OCI-LY1 (cell line): ENCODE data around the gene TARBP2.

ENCODE experiments used
- H2AFZ ChIP-seq: fragments of 200-600 bp; sonication (generic), shearing (Covaris generic); 2 replicates; pipeline ENCODE4 v1.6.0; 2014; ENCODE audit warnings: antibody characterized with exemption, mild to moderate bottlenecking, low read length
- H3F3A ChIP-seq: fragments of 200-600 bp; sonication (generic), shearing (Covaris generic); 2 replicates; pipeline ENCODE4 v1.6.0; 2014; ENCODE audit warnings: mild to moderate bottlenecking, antibody characterized with exemption, low read length, moderate library complexity; ENCODE audit not compliant: insufficient read depth
- H3K27ac ChIP-seq: fragments of 200-600 bp; sonication (generic); 2 replicates; pipeline ENCODE4 v1.5.1; 2014; ENCODE audit warnings: low read length, mixed run types, mild to moderate bottlenecking, low read depth; ENCODE audit not compliant: poor library complexity, severe bottlenecking
- H3K27me3 ChIP-seq: fragments of 200-600 bp; sonication (generic); 2 replicates; pipeline ENCODE4 v1.6.0; 2014; ENCODE audit warnings: antibody characterized with exemption, mild to moderate bottlenecking, low read length, moderate library complexity; ENCODE audit not compliant: insufficient read depth
- H3K36me3 ChIP-seq: fragments of 200-600 bp; sonication (generic); 2 replicates; pipeline ENCODE4 v1.6.1; 2014; ENCODE audit warnings: mild to moderate bottlenecking, antibody characterized with exemption, low read length, moderate library complexity, mixed read lengths; ENCODE audit not compliant: insufficient read depth
- H3K4me1 ChIP-seq: fragments of 200-600 bp; sonication (generic); 2 replicates; pipeline ENCODE4 v1.5.1; 2014; ENCODE audit warnings: mild to moderate bottlenecking, low read length, moderate library complexity; ENCODE audit not compliant: insufficient read depth, severe bottlenecking
- H3K4me2 ChIP-seq: fragments of 200-600 bp; sonication (generic), shearing (Covaris generic); 2 replicates; pipeline ENCODE4 v1.6.1; 2014; ENCODE audit warnings: low read length
- H3K4me3 ChIP-seq: fragments of 200-600 bp; sonication (generic); 2 replicates; pipeline ENCODE4 v1.5.1; 2014; ENCODE audit warnings: low read length, low read depth, mild to moderate bottlenecking, mixed read lengths; ENCODE audit not compliant: poor library complexity, severe bottlenecking
- H3K79me2 ChIP-seq: fragments of 200-600 bp; shearing (Covaris generic); 2 replicates; pipeline ENCODE4 v1.6.1; 2016; ENCODE audit warnings: mixed run types, low read length, mixed read lengths; ENCODE audit not compliant: insufficient read depth
- H3K9ac ChIP-seq: fragments of 200-600 bp; sonication (generic), shearing (Covaris generic); 2 replicates; pipeline ENCODE4 v1.6.1; 2014; ENCODE audit warnings: mild to moderate bottlenecking, low read length, mixed read lengths
- H3K9me2 ChIP-seq: fragments of 200-600 bp; sonication (generic), shearing (Covaris generic); 2 replicates; pipeline ENCODE4 v1.6.1; 2014; ENCODE audit warnings: low read depth, mild to moderate bottlenecking, low read length, mixed read lengths
- H3K9me3 ChIP-seq: fragments of 200-600 bp; shearing (Covaris generic); 2 replicates; pipeline ENCODE4 v1.6.1; 2014; ENCODE audit warnings: low read length, mixed read lengths
- H4K20me1 ChIP-seq: fragments of 200-600 bp; sonication (generic), shearing (Covaris generic); 2 replicates; pipeline ENCODE4 v1.6.0; 2016; ENCODE audit warnings: mild to moderate bottlenecking, low read length; ENCODE audit not compliant: insufficient read depth
- EZH2 ChIP-seq: fragments of 200-600 bp; sonication (generic), shearing (Covaris generic); IDR thresholded peaks from 2 replicates; pipeline ENCODE4 v1.8.0; 2017; ENCODE audit warnings: borderline replicate concordance, mixed run types, mild to moderate bottlenecking, antibody characterized with exemption, low read length, moderate library complexity, mixed read lengths
- TF ChIP-seq, protein P1 (sequence below): fragments of 200-600 bp; sonication (generic), shearing (Covaris generic); IDR thresholded peaks from 2 replicates; pipeline ENCODE4 v1.5.1; 2017; ENCODE audit warnings: mild to moderate bottlenecking, antibody characterized with exemption, low read length, moderate library complexity, mixed read lengths

Gene TARBP2

DNA sequence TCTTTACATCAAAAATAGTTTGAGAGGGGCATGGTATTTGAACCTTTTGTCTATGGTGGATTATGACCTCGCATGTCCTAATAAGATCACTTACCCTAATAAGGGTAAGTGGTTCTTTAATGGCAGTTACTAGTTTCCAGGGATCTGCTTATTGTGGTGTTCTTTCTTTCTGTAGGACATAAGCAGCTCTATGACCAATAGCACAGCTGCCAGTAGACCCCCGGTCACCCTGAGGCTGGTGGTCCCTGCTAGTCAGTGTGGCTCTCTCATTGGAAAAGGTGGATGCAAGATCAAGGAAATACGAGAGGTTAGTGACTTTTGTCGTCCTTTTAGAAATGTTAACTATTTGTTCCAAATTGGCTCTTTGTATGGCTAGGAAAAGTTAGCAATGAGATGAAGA lies 42.0 kb upstream of the TARBP2 start:
- Histone ChIP-seq H3K9me2 (no peaks in the 10 kb centered on the region), H3K27me3 (no peaks in the 10 kb centered on the region), H3K79me2 (peaks cover 19% of the 10 kb centered on the region), H3K36me3 (peaks cover 100% of the 10 kb centered on the region), H2AFZ (no peak overlapping the region), H3F3A (no peaks in the 10 kb centered on the region), H3K4me3 (no peak overlapping the region), H3K27ac (no peak overlapping the region), H3K4me2 (no peak overlapping the region), H4K20me1 (peaks cover 6% of the 10 kb centered on the region), H3K9me3 (no peaks in the 10 kb centered on the region), H3K9ac (no peak overlapping the region), H3K4me1 (peaks cover 9% of the 10 kb centered on the region)
- TF ChIP-seq EZH2 = no peak
- TF ChIP-seq, protein P1, sequence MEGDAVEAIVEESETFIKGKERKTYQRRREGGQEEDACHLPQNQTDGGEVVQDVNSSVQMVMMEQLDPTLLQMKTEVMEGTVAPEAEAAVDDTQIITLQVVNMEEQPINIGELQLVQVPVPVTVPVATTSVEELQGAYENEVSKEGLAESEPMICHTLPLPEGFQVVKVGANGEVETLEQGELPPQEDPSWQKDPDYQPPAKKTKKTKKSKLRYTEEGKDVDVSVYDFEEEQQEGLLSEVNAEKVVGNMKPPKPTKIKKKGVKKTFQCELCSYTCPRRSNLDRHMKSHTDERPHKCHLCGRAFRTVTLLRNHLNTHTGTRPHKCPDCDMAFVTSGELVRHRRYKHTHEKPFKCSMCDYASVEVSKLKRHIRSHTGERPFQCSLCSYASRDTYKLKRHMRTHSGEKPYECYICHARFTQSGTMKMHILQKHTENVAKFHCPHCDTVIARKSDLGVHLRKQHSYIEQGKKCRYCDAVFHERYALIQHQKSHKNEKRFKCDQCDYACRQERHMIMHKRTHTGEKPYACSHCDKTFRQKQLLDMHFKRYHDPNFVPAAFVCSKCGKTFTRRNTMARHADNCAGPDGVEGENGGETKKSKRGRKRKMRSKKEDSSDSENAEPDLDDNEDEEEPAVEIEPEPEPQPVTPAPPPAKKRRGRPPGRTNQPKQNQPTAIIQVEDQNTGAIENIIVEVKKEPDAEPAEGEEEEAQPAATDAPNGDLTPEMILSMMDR = no peak

DNA sequence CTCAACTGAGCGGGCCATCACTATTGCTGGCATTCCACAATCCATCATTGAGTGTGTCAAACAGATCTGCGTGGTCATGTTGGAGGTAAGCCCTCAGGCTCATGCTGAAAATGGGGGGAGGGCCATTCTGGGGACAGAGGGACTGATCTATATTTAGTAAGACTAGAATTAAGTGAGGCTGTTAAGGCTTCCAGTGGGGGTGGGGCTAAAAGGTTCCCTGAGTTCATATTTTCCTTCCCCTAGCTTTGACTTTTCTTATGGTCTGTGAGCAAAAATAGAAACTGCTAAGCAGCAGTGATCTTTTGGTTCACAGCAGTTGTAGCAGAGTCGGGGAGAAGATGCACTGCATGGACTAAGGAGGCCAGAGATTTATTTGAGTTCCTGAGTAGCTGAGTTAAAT lies 40.0 kb upstream of the TARBP2 start:
- Histone ChIP-seq H3K4me1 (no peaks in the 10 kb centered on the region), H3K4me3 (no peak overlapping the region), H3K9ac (no peak overlapping the region), H3K9me3 (no peaks in the 10 kb centered on the region), H4K20me1 (no peaks in the 10 kb centered on the region; the same call in 1 of the 2 replicates), H3K27ac (no peak overlapping the region), H3K36me3 (peaks cover 100% of the 10 kb centered on the region), H2AFZ (no peak overlapping the region), H3F3A (no peaks in the 10 kb centered on the region), H3K27me3 (no peaks in the 10 kb centered on the region), H3K79me2 (no peaks in the 10 kb centered on the region), H3K9me2 (no peaks in the 10 kb centered on the region), H3K4me2 (no peak overlapping the region)
- TF ChIP-seq, protein P1 = no peak
- no peak for TF ChIP-seq EZH2

DNA sequence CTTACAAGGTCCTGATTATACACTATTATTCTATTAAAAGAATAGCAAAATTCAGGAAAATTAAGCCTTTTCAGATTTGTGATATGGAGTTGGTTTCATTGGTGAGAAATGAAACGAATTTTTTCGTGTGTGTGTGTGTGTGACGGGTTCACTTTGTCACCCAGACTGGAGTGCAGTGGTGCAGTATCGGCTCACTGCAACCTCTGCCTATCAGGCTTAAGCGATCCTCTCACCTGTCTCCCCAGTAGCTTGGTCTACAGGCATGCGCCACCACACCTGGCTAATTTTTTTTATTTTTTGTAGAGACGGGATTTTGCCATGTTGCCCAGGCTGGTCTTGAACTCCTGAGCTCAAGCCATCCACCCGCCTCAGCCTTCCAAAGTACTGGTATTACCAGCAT lies 39.5 kb upstream of the TARBP2 start:
- no peak overlapping the region for H3K4me3 ChIP-seq
- no peaks in the 10 kb centered on the region for H3F3A ChIP-seq
- no peaks in the 10 kb centered on the region for H3K4me1 ChIP-seq
- H4K20me1 ChIP-seq = no peaks in the 10 kb centered on the region; the same call in 1 of the 2 replicates
- H3K9ac ChIP-seq = no peak overlapping the region
- no peak for TF ChIP-seq EZH2
- TF ChIP-seq, protein P1 = no peak
- no peak overlapping the region for H3K27ac ChIP-seq
- H3K27me3 ChIP-seq = no peaks in the 10 kb centered on the region
- no peak overlapping the region for H3K4me2 ChIP-seq
- H3K79me2 ChIP-seq = no peaks in the 10 kb centered on the region
- H2AFZ ChIP-seq = no peak overlapping the region
- H3K9me2 ChIP-seq = no peaks in the 10 kb centered on the region
- peaks cover 100% of the 10 kb centered on the region for H3K36me3 ChIP-seq
- H3K9me3 ChIP-seq = no peaks in the 10 kb centered on the region
